HL-60/S4 treated with retinoic acid at 250 ng/mL for 4 days and 3 days (cell line): ENCODE measurements around the gene MEGF11.

ENCODE experiments used
- in situ Hi-C: fragments of 300-500 bp; cut with MboI; formaldehyde crosslinking; loops from 2 replicates; pipeline ENCODE4 v1.7.0; 2022; ENCODE audit warnings: low sequenced_read_pairs

MEGF11 gene

GRCh38 chr15:66222273-66223198 lies 31.0 kb downstream of the MEGF11 start:
- in situ Hi-C loops: no loop called here

GRCh38 chr15:66221126-66221525 lies 32.4 kb downstream of the MEGF11 start:
- in situ Hi-C loops: no loop called here

- in situ Hi-C loops: no loop called here
These were observed 32.9 kb downstream of the MEGF11 start for GRCh38 chr15:66220601-66221000.

GRCh38 chr15:66219339-66219738 lies 34.2 kb downstream of the MEGF11 start:
- in situ Hi-C loops: no loop called here

GRCh38 chr15:66216806-66217205 lies 36.7 kb downstream of the MEGF11 start:
- in situ Hi-C loops: no loop called here

- in situ Hi-C loops: no loop called here
These were observed 37.7 kb downstream of the MEGF11 start for GRCh38 chr15:66215811-66216210.

GRCh38 chr15:66214246-66214645 lies 39.3 kb downstream of the MEGF11 start:
- in situ Hi-C loops: no loop called here

GRCh38 chr15:66212563-66212921 lies 41.0 kb downstream of the MEGF11 start:
- in situ Hi-C loops: no loop called here

- in situ Hi-C loops: no loop called here
These were observed 41.6 kb downstream of the MEGF11 start for GRCh38 chr15:66211670-66212562.

GRCh38 chr15:66210684-66211083 lies 42.9 kb downstream of the MEGF11 start:
- in situ Hi-C loops: no loop called here

GRCh38 chr15:66198757-66199156 lies 54.8 kb downstream of the MEGF11 start:
- in situ Hi-C loops: no loop called here

GRCh38 chr15:66196602-66197001 lies 56.9 kb downstream of the MEGF11 start:
- in situ Hi-C loops: no loop called here

GRCh38 chr15:66195621-66196230 lies 57.8 kb downstream of the MEGF11 start:
- in situ Hi-C loops: no loop called here

- in situ Hi-C loops: no loop called here
These were observed 60.5 kb downstream of the MEGF11 start for GRCh38 chr15:66193066-66193465.

- in situ Hi-C loops: no loop called here
These were observed 62.8 kb downstream of the MEGF11 start for GRCh38 chr15:66190746-66191145.

GRCh38 chr15:66189291-66189690 lies 64.3 kb downstream of the MEGF11 start:
- in situ Hi-C loops: no loop called here

GRCh38 chr15:66188464-66188863 lies 65.1 kb downstream of the MEGF11 start:
- in situ Hi-C loops: no loop called here

- in situ Hi-C loops: no loop called here
These were observed 66.3 kb downstream of the MEGF11 start for GRCh38 chr15:66187271-66187670.

GRCh38 chr15:66186049-66186825 lies 67.3 kb downstream of the MEGF11 start:
- in situ Hi-C loops: no loop called here

- in situ Hi-C loops: no loop called here
These were observed 68.4 kb downstream of the MEGF11 start for GRCh38 chr15:66184936-66185790.
